ENCODE results near the gene ZNF827. TPM values are rescaled to one million over a fixed set of nuclear protein-coding genes. Genes with fewer than 3 reads are reported as not detected.

Gene ZNF827
- total RNA-seq, 1 donor from 2014 or later, result 17.0 TPM

DNA sequence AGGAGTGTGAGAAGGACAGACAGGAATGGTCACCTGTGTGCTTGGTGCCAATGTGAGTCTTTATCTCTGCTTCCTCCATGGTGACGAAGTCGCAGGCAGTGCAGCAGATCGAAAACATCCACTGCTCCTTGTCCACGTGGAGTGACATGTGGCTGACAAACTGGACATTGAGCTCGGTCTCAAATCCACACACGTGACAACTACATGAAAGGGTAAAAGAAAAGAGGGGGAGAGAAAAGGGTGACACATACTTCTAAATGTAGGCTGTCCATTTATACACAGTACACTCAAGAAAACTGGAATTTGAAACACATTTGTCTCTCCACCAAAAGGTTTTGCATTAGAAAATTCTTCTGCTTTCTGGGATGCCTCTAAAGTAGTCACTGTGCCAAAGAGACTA, 164.2 kb downstream of the ZNF827 start:
- intact Hi-C loops (cut with micrococcal nuclease), result no loop called here

GRCh38 chr4:145773581-145774234, 164.9 kb downstream of the ZNF827 start:
- intact Hi-C loops (cut with micrococcal nuclease), result no loop called here

GRCh38 chr4:145772347-145772746, 166.3 kb downstream of the ZNF827 start:
- intact Hi-C loops (cut with micrococcal nuclease), result no loop called here

DNA sequence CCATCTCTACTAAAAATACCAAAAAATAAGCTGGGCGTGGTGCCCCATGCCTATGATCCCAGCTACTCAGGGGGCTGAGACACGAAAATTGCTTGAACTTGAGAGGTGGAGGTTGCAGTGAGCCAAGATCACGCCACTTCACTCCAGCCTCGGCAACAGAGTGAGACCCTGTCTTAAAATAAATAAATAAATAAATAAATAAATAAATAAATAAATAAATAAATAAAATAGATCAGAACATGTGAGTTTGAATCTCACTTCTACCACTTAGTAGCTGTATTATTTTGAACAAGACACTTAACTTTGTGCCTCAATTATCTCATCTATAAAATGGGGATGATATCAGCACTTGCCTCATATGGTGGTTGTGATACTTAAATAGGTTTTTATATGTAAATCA, 168.5 kb downstream of the ZNF827 start:
- intact Hi-C loops (cut with micrococcal nuclease), result no loop called here

DNA sequence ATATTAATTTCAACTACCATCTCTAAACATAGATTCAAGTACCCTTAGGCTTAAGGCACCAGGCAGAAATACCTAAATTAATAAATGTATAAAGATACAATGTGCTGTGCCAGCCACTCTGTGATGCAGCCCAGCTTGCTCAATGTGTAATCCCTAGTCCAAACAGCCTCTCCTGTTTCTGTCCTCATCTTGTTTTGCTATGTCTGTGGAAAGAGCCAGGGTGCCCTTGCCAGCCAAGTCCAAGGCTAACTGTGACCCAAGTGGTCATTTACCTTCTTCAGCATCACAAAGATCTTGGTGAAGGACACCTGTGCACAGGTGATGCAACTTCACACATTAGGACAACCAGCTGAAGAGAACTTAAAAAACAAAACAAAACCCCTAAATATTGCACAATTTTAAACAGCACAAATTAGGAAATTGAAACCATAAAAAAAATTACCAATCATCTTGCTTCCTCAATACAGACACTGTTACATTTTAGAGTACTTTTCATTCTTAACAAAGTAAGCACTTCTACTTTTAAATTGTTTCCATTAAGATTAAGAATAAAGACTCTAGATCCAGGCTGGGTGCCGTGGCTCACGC, 169.1 kb downstream of the ZNF827 start:
- intact Hi-C loops (cut with micrococcal nuclease), result no loop called here

- intact Hi-C loops (cut with micrococcal nuclease), result no loop called here
Measured at GRCh38 chr4:145766273-145766672, 172.3 kb downstream of the ZNF827 start.

- intact Hi-C loops (cut with micrococcal nuclease), result no loop called here
Measured at GRCh38 chr4:145763399-145763798, 175.2 kb downstream of the ZNF827 start.

DNA sequence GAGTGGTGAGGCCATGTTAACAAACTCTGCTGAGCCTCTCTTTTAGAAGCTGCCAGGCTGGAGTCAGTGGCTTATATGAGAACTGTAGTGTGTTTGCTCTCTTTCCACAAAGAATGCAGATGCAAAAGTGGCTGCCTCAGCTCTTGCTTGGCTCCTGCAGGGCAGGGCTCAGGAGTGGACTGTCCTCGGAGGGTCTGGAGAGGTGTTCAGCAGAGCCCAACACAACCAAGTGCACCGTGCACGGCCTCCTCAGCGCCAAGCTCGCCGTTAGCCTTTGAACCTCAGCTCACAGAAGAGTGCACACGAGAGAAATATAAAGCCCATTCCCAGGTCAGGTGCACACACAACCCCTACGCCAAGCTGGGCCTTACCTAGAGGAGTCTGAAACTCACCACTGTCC, 175.9 kb downstream of the ZNF827 start:
- intact Hi-C loops (cut with micrococcal nuclease), result no loop called here

- intact Hi-C loops (cut with micrococcal nuclease), result no loop called here
Measured at GRCh38 chr4:145760961-145761929, 177.4 kb downstream of the ZNF827 start.

- intact Hi-C loops (cut with micrococcal nuclease), result no loop called here
Measured at GRCh38 chr4:145760176-145760575, 178.4 kb downstream of the ZNF827 start.

- intact Hi-C loops (cut with micrococcal nuclease), result no loop called here
Measured at GRCh38 chr4:145757188-145757587, 181.4 kb downstream of the ZNF827 start.

DNA sequence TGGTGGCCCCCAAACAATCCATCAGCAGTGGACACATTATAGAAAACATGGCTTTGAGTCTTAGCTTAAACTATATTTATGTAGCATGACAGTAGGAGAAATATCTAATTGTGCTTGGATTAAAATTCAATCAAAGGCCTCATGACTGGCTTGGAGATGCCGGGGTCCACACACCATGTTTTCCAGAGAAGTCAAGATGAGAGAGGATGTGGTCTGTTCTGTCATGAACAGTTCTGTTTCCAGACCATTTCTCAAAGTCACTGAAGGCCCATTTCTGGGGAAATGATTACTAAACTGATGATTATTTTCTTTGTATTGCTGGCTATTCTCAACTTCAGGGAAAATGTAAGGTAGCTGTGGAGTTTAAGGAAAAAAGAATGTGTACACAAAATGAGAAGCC, 182.4 kb downstream of the ZNF827 start:
- intact Hi-C loops (cut with micrococcal nuclease), result no loop called here

DNA sequence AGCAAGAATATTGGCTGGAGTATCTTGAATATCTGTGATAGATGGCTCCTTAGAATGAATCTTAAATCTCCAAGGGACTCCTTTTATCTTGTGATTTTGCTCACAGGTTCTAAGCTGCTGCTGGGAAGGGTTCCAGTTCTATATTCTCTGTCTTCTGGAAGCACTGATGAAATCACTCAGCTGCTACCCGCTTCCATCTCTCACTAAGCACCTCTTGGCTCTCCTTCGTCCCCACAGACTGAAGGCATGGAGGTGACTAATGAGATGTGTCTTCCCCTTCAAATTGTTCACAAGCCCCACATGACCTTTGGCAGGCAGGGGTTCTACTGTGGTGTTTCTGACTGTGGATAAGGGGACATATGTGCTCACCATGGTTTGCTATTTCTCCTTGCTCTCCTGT, 182.8 kb downstream of the ZNF827 start:
- intact Hi-C loops (cut with micrococcal nuclease), result no loop called here

GRCh38 chr4:145743641-145744040, 195.0 kb downstream of the ZNF827 start:
- intact Hi-C loops (cut with micrococcal nuclease), result no loop called here

GRCh38 chr4:145740806-145741205, 197.8 kb downstream of the ZNF827 start:
- intact Hi-C loops (cut with micrococcal nuclease), result no loop called here

DNA sequence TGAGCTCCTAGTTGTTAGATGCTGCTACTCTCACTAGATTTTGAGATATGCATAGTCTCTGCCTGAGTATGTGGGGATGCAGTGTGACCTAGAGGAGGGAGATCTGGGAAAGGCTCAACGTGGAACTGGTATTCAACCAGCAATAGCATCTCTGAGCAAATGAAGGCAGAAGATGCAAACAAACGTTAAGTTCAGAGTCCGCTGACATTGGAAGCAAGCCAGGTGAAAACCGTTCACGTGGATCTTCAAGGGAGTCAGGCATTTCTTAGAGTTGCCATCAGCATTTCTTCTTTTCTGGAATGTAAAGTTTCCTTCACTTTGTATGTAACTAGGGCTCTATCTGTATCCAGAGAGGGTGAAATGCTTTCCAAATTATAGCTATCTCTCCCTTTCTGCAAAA, 198.8 kb downstream of the ZNF827 start:
- intact Hi-C loops (cut with micrococcal nuclease), result no loop called here

GRCh38 chr4:145736241-145736831, 202.3 kb downstream of the ZNF827 start:
- intact Hi-C loops (cut with micrococcal nuclease), result no loop called here

DNA sequence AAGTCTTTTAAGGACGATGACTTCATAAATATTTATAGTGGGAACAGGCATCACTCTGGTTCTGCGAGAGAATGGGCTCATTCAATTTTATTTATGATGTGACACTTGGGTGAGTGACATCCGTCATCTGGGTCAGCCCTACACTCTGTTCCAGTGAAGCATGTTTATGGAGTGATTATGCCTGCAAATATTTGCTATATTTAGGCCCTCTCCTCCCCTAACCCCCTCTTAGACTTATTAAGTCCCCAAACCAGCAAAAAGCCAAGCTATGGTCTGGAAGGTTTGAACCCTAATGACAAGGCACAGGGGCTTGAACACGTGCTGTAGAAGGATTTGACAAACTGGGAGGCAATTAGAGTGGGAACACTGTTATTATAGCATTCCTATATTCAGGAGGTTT, 202.8 kb downstream of the ZNF827 start:
- intact Hi-C loops (cut with micrococcal nuclease), result no loop called here

DNA sequence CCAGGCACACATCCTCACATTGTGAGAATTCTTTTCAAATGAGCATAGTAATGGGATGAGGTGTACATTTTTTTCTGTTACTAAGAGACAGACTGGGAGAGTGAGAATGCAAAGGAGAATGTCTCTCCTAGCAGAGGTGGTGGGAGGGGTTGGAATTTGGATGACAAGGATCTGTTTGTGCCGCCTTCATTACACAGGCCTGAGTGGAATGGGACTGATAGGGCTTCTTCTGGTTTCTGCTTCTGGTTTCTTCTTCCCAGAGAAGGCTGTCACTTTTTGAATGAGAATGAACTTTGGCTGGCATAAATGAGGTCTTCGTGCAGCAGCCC, 203.3 kb downstream of the ZNF827 start:
- intact Hi-C loops (cut with micrococcal nuclease), result no loop called here

GRCh38 chr4:145734576-145735346, 203.9 kb downstream of the ZNF827 start:
- intact Hi-C loops (cut with micrococcal nuclease), result no loop called here

DNA sequence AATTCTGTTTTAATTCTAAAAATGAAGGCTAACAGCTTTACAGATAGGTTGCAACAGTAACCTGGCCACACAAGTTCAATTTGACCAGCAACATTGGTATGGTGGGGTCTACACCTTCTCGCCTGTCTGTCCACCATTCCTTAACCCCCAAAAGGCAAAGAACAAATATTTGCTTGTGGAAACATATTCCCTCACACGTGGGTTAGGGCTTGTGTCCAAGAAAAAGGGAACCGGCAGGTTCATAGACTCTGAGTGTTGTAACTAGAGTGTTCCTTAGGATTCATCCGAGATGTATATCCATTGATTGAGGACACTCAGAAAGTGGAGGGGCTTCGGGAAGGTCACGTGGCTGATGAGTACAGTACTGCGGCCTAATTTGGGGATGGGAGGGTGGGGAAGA, 204.6 kb downstream of the ZNF827 start:
- intact Hi-C loops (cut with micrococcal nuclease), result no loop called here
